DOHH2 (cell line): ENCODE results near the gene IQSEC1.

Experiments used
- H3F3A ChIP-seq: fragments of 200-600 bp; sonication (generic), shearing (Covaris generic); 2 replicates; pipeline ENCODE4 v1.6.0; 2016; ENCODE audit warnings: antibody characterized with exemption, mild to moderate bottlenecking; ENCODE audit not compliant: control insufficient read depth, insufficient read depth
- H3K27ac ChIP-seq: fragments of 200-600 bp; sonication (generic); 2 replicates; pipeline ENCODE4 v1.5.1; 2014; ENCODE audit warnings: low read depth, mild to moderate bottlenecking, low read length, moderate library complexity
- H3K27me3 ChIP-seq: fragments of 200-600 bp; sonication (generic); 2 replicates; pipeline ENCODE4 v1.6.1; 2014; ENCODE audit warnings: mild to moderate bottlenecking, low read length, mixed read lengths; ENCODE audit not compliant: control insufficient read depth
- H3K36me3 ChIP-seq: fragments of 200-600 bp; sonication (generic); 2 replicates; pipeline ENCODE4 v1.6.1; 2014; ENCODE audit warnings: mild to moderate bottlenecking, low read length, moderate library complexity, mixed read lengths; ENCODE audit not compliant: control insufficient read depth
- H3K4me1 ChIP-seq: fragments of 200-600 bp; sonication (generic); 2 replicates; pipeline ENCODE4 v1.6.1; 2014; ENCODE audit warnings: mild to moderate bottlenecking, low read length, mixed read lengths; ENCODE audit not compliant: control insufficient read depth
- H3K4me2 ChIP-seq: fragments of 200-600 bp; sonication (generic); 2 replicates; pipeline ENCODE4 v1.6.0; 2014; ENCODE audit warnings: mild to moderate bottlenecking, low read length, moderate library complexity
- H3K4me3 ChIP-seq: fragments of 200-600 bp; sonication (generic); 2 replicates; pipeline ENCODE4 v1.5.1; 2014; ENCODE audit warnings: mild to moderate bottlenecking, low read length, mixed read lengths
- H3K79me2 ChIP-seq: fragments of 200-600 bp; sonication (generic); 2 replicates; pipeline ENCODE4 v1.6.1; 2014; ENCODE audit warnings: mild to moderate bottlenecking, low read length, mixed read lengths; ENCODE audit not compliant: control insufficient read depth
- H3K9me2 ChIP-seq: fragments of 200-600 bp; sonication (generic); replicated peaks from 2 replicates; pipeline ENCODE4 v1.6.1; 2014; ENCODE audit warnings: mild to moderate bottlenecking, low read length, mixed read lengths; ENCODE audit not compliant: control insufficient read depth
- H3K9me3 ChIP-seq: fragments of 200-600 bp; sonication (generic); 2 replicates; pipeline ENCODE4 v1.6.1; 2014; ENCODE audit warnings: antibody characterized with exemption, low read length, mixed read lengths; ENCODE audit not compliant: control insufficient read depth, insufficient read depth
- H4K20me1 ChIP-seq: fragments of 200-600 bp; sonication (generic); 2 replicates; pipeline ENCODE4 v1.6.0; 2014; ENCODE audit warnings: low read depth, mild to moderate bottlenecking, antibody characterized with exemption, low read length, moderate library complexity; ENCODE audit not compliant: control insufficient read depth, insufficient read depth
- EZH2phosphoT487 ChIP-seq: fragments of 200-600 bp; sonication (generic); IDR thresholded peaks from 2 replicates; pipeline ENCODE4 v1.6.1; 2017; ENCODE audit warnings: borderline replicate concordance, mild to moderate bottlenecking, antibody characterized with exemption, low read length, moderate library complexity, mixed read lengths
- TF ChIP-seq, protein P1 (sequence below): fragments of 200-600 bp; sonication (generic); IDR thresholded peaks from one replicate; pipeline ENCODE4 v1.5.1; 2014; ENCODE audit warnings: antibody characterized with exemption, mild to moderate bottlenecking, low read depth, low read length; ENCODE audit not compliant: poor library complexity, severe bottlenecking

IQSEC1 gene

DNA sequence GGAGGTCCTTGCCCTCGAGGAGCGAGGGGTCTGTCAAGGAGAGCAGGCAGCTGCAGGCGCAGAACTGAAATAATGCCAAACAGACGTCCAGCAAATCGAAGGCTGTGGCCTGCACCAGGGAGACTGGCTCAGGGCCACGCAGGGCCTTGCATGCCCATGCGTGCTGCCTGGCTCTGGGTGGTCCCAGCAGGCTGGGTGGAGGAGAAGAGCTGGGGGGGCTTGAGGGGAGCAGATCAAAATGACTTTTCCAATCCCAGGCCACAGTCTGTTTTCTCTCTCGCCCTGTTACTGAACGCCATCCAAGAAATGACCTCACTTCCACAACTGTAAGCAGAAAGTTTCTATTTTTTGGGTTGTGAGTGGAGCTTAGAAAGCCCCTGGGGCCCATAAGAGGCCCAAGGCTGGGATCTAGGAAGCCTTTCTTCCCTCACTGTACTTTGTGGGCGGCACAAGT is 134.9 kb downstream of the IQSEC1 start:
- no peak overlapping the region for H3K4me2 ChIP-seq
- no peaks in the 10 kb centered on the region for H3K9me3 ChIP-seq
- H3K27ac ChIP-seq = no peak overlapping the region
- no peaks in the 10 kb centered on the region for H3K9me2 ChIP-seq
- no peaks in the 10 kb centered on the region for H3K4me1 ChIP-seq
- no peaks in the 10 kb centered on the region for H3K27me3 ChIP-seq
- TF ChIP-seq EZH2phosphoT487 = no peak
- TF ChIP-seq, protein P1, sequence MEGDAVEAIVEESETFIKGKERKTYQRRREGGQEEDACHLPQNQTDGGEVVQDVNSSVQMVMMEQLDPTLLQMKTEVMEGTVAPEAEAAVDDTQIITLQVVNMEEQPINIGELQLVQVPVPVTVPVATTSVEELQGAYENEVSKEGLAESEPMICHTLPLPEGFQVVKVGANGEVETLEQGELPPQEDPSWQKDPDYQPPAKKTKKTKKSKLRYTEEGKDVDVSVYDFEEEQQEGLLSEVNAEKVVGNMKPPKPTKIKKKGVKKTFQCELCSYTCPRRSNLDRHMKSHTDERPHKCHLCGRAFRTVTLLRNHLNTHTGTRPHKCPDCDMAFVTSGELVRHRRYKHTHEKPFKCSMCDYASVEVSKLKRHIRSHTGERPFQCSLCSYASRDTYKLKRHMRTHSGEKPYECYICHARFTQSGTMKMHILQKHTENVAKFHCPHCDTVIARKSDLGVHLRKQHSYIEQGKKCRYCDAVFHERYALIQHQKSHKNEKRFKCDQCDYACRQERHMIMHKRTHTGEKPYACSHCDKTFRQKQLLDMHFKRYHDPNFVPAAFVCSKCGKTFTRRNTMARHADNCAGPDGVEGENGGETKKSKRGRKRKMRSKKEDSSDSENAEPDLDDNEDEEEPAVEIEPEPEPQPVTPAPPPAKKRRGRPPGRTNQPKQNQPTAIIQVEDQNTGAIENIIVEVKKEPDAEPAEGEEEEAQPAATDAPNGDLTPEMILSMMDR = no peak
- H3F3A ChIP-seq = no peaks in the 10 kb centered on the region
- H3K36me3 ChIP-seq = no peaks in the 10 kb centered on the region
- no peak overlapping the region for H3K4me3 ChIP-seq
- no peaks in the 10 kb centered on the region for H4K20me1 ChIP-seq
- H3K79me2 ChIP-seq = no peaks in the 10 kb centered on the region

DNA sequence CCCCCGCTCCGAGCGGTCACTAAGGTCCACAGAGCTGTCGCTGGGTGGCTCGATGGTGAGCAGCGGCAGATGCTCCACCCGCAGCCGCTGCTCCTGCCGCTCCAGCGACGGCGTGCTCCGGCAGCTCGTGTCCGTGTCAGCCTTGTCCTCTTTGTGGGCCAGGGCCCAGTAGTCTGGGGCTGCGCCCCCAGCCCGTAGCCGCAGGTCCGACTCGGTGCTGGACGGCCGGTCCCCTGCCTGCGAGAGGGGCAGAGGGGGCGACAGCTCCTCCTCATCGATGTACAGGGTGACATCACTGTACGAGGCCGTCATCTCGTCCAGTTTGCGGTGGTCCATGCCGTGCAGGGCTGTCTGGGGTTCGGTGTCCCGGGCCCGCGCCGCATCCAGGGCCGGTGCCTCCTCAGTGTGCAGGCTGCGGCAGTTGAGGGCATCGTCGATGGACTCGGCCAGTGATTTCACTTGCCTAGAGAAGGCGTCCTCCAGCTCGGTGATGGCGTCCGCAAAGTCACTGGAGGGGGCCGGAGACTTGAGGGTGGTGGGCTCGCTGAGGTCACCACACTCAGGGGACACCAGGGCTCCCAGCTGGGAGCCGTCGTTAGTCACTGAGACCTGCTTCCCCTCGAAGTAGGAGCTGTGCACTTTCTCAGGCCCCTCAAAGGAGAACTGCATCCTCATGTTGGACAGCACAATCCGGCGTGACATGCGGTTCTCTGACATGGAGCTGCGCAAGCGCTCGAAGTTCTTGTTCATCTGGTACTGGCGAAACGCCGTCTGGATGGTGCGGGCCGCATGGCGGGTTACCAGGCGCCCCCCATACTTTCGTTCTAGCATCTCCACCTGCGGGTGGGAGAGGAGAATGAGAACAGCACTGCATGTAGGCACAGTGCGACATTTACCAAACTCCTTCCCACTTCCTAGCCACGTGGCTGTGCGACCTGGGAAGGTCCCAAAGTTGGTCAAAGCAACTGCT is 137.1 kb downstream of the IQSEC1 start:
- TF ChIP-seq EZH2phosphoT487 = no peak
- TF ChIP-seq, protein P1 = no peak
- no peaks in the 10 kb centered on the region for H3K36me3 ChIP-seq
- H3K4me1 ChIP-seq = no peaks in the 10 kb centered on the region
- H3K4me3 ChIP-seq = no peak overlapping the region
- H3K27ac ChIP-seq = no peak overlapping the region
- H3K79me2 ChIP-seq = no peaks in the 10 kb centered on the region
- no peak overlapping the region for H3K4me2 ChIP-seq
- H4K20me1 ChIP-seq = no peaks in the 10 kb centered on the region
- no peaks in the 10 kb centered on the region for H3K9me3 ChIP-seq
- no peaks in the 10 kb centered on the region for H3K27me3 ChIP-seq
- no peaks in the 10 kb centered on the region for H3F3A ChIP-seq
- H3K9me2 ChIP-seq = no peaks in the 10 kb centered on the region

DNA sequence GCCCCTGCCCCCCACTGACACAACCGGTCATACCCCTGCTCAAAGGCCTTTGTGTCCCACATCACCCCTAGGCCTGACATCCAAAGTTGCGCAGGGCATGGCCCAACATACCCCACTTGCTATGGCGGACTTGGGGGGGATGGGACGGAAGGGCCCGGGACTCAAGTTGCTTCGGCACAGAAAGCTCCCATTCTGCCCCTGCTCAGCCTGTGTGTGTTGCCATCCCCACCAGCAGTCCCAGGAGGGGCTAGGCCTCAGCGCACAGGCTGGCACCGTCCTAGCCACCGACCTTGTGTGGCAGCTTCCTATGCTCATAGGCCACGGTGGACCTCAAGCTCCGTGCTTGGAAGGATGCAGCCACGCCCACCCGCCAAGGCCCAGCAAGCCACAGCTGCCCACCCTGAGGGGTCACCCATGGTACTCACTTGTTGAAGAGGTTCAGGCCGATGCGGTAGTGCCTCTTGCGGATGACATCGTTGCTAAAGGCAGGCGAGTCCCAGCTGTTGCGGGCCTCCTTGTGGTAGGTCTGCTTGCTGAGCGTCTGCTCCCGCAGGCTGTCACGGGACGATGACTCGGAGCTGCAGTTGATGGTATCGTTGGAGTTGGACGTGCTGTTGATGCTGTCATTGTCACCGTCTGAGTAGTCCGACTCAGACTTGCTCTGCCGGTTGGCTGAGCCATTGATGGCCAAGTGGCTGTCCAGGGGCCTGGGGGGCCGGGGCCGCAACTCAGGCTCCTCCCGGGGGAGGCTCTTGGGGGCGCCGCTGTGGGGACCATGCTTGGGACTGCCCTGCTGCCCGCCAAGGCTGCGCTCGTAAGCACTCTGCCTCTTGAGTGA is 138.0 kb downstream of the IQSEC1 start:
- no peak overlapping the region for H3K4me2 ChIP-seq
- H3K79me2 ChIP-seq = no peaks in the 10 kb centered on the region
- no peaks in the 10 kb centered on the region for H3K4me1 ChIP-seq
- TF ChIP-seq EZH2phosphoT487 = no peak
- TF ChIP-seq, protein P1 = no peak
- no peak overlapping the region for H3K4me3 ChIP-seq
- no peaks in the 10 kb centered on the region for H3K36me3 ChIP-seq
- no peaks in the 10 kb centered on the region for H3F3A ChIP-seq
- no peaks in the 10 kb centered on the region for H3K27me3 ChIP-seq
- no peak overlapping the region for H3K27ac ChIP-seq
- no peaks in the 10 kb centered on the region for H4K20me1 ChIP-seq
- no peaks in the 10 kb centered on the region for H3K9me2 ChIP-seq
- H3K9me3 ChIP-seq = no peaks in the 10 kb centered on the region
